HG03135 (cell line): ENCODE data around the gene OXNAD1.
A peak's percentile ranks its signal among the peaks of the same experiment; 100 is the strongest.

Source experiments
- ATAC-seq: cut with Tn5 transposase; IDR thresholded peaks from one replicate; pipeline ENCODE4 v1.9.1; 2021; ENCODE audit warnings: mild to moderate bottlenecking, moderate library complexity; ENCODE audit not compliant: unreplicated experiment

OXNAD1 gene

GRCh38 chr3:16323737-16324136, 58.7 kb downstream of the OXNAD1 start:
- no peak for ATAC-seq

GRCh38 chr3:16325850-16326249, 60.8 kb downstream of the OXNAD1 start:
- ATAC-seq: no peak

GRCh38 chr3:16326724-16327349, 61.8 kb downstream of the OXNAD1 start:
- no peak for ATAC-seq

- ATAC-seq: no peak
Observed at GRCh38 chr3:16328124-16328523, 63.1 kb downstream of the OXNAD1 start.

GRCh38 chr3:16329036-16329825, 64.2 kb downstream of the OXNAD1 start:
- no peak for ATAC-seq

DNA sequence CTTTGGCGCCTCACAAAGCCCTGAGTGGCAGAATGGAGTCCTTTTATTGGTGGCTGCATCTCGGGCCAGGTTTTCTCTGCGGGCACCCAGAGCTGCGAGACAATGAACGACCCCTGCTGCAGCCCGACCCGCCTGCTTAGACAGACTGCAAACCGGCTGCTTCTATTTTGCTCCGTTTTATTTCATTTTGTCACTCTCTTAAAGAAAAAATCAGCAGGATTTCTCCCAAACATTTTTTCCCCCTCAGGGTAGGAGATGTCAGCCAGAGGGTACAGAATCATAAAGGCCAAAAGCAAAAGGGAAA, 64.8 kb downstream of the OXNAD1 start:
- ATAC-seq: no peak

DNA sequence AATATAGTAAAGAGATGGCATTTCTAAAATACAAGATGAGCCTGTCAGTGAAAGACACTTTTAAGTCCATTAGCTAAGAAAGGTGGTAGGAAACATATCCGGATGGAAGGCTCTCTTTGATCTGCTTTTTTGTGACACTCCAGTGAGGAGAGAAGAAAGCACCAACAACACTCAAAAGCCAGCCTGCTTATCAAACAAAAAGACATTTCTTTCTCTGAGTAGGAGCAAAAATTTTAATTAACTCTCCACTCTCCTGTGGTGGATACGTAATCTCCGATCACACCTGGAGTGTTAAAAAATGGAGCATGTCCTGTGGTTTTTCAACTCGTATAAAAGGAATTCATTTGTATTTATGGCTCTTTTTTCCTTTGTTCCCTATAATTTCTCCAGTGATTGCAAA, 65.3 kb downstream of the OXNAD1 start:
- no peak for ATAC-seq

- ATAC-seq: no peak
Observed at GRCh38 chr3:16331319-16331883, 66.4 kb downstream of the OXNAD1 start.

DNA sequence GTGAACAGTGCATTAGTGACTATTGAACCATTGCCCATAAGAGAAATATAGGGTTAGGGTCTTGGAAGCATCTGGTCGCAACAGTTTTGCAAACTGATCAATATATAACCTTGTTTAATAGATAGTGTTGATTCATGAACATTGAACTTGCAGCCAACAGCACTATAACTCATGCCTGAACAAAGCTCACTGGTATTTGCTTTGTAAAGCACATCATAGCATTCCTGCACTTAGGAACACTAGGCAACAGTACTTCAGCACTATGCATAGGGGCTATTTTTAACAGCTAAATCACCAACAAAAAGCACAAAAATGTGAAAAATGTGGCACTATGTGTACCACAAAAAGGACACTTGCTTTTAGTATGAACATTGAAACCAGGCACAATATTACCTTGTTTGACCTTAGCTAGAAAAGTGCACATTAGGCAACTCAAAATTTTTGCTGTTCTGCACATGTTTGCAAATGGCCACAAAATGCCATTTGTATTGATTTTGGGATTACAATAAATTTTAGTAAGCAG, 68.0 kb downstream of the OXNAD1 start:
- no peak for ATAC-seq

DNA sequence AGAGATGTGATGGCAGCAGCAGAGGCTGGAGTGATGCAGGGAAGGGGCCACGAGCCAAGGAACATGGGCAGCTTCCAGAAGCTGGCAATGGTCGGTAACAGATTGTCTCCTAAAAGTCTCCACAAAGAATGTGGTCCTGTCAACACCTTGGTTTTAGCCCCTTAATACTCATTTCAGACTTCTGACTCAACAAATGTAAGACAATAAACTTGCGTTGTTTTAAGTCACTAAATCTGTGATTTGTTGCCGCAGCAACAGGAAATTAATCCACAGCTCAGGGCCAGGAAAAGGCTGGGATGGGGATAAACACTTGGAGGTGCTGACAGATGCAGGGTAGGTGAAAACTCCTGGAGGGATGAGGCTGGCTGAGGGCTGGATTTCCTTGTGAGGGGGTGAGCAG, 69.9 kb downstream of the OXNAD1 start:
- no peak for ATAC-seq

- no peak for ATAC-seq
Observed at GRCh38 chr3:16335333-16335732, 70.3 kb downstream of the OXNAD1 start.

GRCh38 chr3:16335772-16336645, 71.0 kb downstream of the OXNAD1 start:
- no peak for ATAC-seq

GRCh38 chr3:16336825-16337224, 71.8 kb downstream of the OXNAD1 start:
- no peak for ATAC-seq

DNA sequence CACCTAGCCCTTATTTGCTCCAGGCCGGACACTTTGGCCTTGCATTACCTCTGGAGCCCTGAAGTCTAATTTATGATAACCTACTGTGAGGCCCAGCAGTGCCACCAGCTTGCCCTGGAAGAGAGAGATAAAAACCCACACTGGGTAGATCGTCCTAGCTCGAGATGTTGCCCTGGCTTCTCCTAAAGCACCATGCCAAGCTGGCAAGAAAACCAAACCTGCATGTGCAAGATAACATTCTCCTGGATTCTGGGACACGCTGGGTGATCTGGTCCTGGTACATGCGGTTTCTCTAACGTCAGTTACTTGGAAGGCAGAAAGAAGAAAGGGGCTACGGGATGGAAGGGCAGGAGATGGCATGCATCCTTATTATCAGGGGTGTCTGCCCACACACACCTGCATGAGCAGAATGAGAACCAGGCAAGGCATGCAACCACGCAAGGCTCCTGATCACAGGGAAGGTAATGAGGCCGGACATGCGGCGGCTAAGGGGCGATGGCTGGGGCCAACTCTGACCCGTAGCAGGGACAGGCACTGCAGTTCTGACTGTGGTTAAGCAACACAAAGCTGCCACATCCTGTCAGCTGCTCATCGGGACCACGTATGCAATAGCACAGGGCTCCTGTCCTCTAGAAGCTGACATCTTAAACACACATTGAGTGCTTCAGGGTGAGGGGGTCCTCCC, 73.0 kb downstream of the OXNAD1 start:
- peak; percentile 97 for ATAC-seq

- ATAC-seq: no peak
Observed at GRCh38 chr3:16338999-16339398, 74.0 kb downstream of the OXNAD1 start.

DNA sequence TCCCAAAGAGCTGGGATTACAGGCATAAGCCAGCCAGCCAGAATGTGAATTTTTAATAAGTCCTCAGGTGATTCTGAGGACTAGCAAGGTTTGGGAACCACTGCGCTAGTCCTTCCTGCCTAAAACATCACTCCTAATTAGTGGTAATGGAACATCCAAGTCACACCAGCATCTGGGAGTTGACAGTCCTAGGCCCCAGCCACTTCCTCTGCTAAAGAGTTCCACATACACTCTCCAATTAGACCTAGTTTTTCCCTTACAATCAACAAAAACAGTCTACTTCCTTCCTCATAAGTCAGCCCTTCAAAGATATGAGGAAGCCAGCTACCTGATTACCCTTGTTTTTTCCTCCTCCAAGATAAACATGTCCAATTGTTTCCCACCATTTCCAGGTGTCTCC, 78.1 kb downstream of the OXNAD1 start:
- ATAC-seq: no peak

- no peak for ATAC-seq
Observed at GRCh38 chr3:16346413-16347081, 81.5 kb downstream of the OXNAD1 start.

GRCh38 chr3:16347548-16347947, 82.5 kb downstream of the OXNAD1 start:
- no peak for ATAC-seq

GRCh38 chr3:16349986-16350596, 85.1 kb downstream of the OXNAD1 start:
- no peak for ATAC-seq
